Measurements from ENCODE around the gene MMP20.

MMP20 gene

DNA sequence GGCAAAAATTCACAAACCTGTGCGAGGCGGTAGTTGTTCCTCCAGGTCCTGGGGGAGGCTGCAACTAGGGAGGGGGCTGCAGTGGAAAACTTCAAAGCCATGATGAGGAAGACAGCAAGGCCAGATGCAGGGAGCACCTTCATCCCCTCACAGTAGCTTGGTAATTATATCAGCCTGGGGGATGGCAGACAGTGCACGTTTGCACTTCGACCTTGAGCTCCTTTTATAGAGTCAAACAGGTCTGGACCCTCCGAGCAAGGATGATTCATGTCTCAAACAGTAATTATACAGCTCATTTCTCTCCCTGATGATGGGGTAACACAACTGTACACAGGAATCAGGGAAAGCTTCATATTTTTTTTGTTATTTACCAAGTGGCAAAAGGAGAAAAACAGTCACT lies at the start of gene MMP20:
TSS of gene MMP20 (minus strand) at position 156 of the 400 bp plus-strand sequence. CDS start at position 143, 13 bp downstream.
- no peak within 1 kb of the TSS for H2AFZ ChIP-seq
- no peaks in the 10 kb centered on the region for H3K79me2 ChIP-seq
- TF ChIP-seq, protein P1, sequence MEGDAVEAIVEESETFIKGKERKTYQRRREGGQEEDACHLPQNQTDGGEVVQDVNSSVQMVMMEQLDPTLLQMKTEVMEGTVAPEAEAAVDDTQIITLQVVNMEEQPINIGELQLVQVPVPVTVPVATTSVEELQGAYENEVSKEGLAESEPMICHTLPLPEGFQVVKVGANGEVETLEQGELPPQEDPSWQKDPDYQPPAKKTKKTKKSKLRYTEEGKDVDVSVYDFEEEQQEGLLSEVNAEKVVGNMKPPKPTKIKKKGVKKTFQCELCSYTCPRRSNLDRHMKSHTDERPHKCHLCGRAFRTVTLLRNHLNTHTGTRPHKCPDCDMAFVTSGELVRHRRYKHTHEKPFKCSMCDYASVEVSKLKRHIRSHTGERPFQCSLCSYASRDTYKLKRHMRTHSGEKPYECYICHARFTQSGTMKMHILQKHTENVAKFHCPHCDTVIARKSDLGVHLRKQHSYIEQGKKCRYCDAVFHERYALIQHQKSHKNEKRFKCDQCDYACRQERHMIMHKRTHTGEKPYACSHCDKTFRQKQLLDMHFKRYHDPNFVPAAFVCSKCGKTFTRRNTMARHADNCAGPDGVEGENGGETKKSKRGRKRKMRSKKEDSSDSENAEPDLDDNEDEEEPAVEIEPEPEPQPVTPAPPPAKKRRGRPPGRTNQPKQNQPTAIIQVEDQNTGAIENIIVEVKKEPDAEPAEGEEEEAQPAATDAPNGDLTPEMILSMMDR (IDR thresholded peaks at IDR 0.05): no peak
- H3K4me1 ChIP-seq: no peaks in the 10 kb centered on the region
- H3K4me3 ChIP-seq (ENCODE audit: low read depth, low read length): no peak within 1 kb of the TSS
- H3K9me3 ChIP-seq (ENCODE audit: control insufficient read depth, low read length): no peaks in the 10 kb centered on the region
- H3K9ac ChIP-seq: no peak within 1 kb of the TSS
- no peak within 1 kb of the TSS for H3K27ac ChIP-seq
- no peak within 1 kb of the TSS for H3K4me2 ChIP-seq (ENCODE audit: low read length)
- no peaks in the 10 kb centered on the region for H3K27me3 ChIP-seq (ENCODE audit: control insufficient read depth, insufficient read depth, low read length)
- H3K36me3 ChIP-seq (ENCODE audit: control insufficient read depth, insufficient read depth, low read length): no peaks in the 10 kb centered on the region

GRCh38 chr11:102669664-102670063 lies 44.5 kb upstream of the MMP20 start:
- no peak overlapping the region for H3K4me2 ChIP-seq (ENCODE audit: low read length)
- H3K36me3 ChIP-seq (ENCODE audit: control insufficient read depth, insufficient read depth, low read length): no peaks in the 10 kb centered on the region
- H3K9me3 ChIP-seq (ENCODE audit: control insufficient read depth, low read length): no peaks in the 10 kb centered on the region
- no peak overlapping the region for H3K4me3 ChIP-seq (ENCODE audit: low read depth, low read length)
- H3K4me1 ChIP-seq: no peaks in the 10 kb centered on the region
- no peak overlapping the region for H3K9ac ChIP-seq
- no peak overlapping the region for H3K27ac ChIP-seq
- no peaks in the 10 kb centered on the region for H3K27me3 ChIP-seq (ENCODE audit: control insufficient read depth, insufficient read depth, low read length)
- no peak overlapping the region for H2AFZ ChIP-seq
- no peaks in the 10 kb centered on the region for H3K79me2 ChIP-seq
- TF ChIP-seq, protein P1 (IDR thresholded peaks at IDR 0.05): no peak

- H2AFZ ChIP-seq: no peak overlapping the region
- no peaks in the 10 kb centered on the region for H3K9me3 ChIP-seq (ENCODE audit: control insufficient read depth, low read length)
- TF ChIP-seq, protein P1 (IDR thresholded peaks at IDR 0.05): peak; percentile 37
- no peaks in the 10 kb centered on the region for H3K36me3 ChIP-seq (ENCODE audit: control insufficient read depth, insufficient read depth, low read length)
- no peak overlapping the region for H3K4me3 ChIP-seq (ENCODE audit: low read depth, low read length)
- H3K4me1 ChIP-seq: no peaks in the 10 kb centered on the region
- no peak overlapping the region for H3K9ac ChIP-seq
- H3K27me3 ChIP-seq (ENCODE audit: control insufficient read depth, insufficient read depth, low read length): no peaks in the 10 kb centered on the region
- H3K4me2 ChIP-seq (ENCODE audit: low read length): no peak overlapping the region
- H3K79me2 ChIP-seq: no peaks in the 10 kb centered on the region
- no peak overlapping the region for H3K27ac ChIP-seq
These were observed 41.3 kb upstream of the MMP20 start for GRCh38 chr11:102666331-102666957.

DNA sequence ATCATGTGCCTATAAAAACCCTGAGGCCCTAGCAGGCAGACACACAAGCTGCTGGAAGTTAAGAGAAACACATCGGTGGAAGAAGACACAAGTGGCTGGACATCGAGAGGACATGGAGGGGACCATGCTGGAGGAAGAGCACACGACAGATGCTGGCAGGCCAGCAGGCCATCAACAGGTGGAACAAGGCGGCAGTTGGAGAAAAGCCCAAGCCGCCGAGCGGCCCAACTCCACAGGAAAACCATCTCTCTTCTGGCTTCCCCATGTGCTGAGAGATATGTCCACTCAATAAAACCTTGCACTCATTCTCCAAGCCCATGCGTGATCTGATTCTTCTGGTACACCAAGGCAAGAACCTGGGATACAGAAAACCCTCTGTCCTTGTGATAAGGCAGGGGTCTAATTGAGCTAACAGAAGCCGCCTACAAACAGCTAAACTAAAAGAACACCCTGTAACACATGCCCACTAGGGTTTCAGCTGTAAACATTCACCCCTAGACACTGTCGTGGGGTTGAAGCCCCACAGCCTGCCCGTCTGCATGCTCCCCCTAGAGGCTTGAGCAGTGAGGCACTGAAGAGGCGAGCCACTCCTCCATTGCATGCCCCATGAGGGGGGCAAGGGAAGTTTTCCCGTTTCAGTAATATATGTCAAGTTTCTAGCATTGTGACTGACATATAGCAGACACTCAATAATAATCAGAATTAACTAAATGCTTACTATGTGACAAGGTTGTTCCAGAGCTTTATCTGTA lies 39.0 kb upstream of the MMP20 start:
- Histone ChIP-seq H3K27ac (no peak overlapping the region), H3K4me3 (ENCODE audit: low read depth, low read length) (no peak overlapping the region), H3K79me2 (no peaks in the 10 kb centered on the region), H3K36me3 (ENCODE audit: control insufficient read depth, insufficient read depth, low read length) (no peaks in the 10 kb centered on the region), H3K4me1 (no peaks in the 10 kb centered on the region), H3K4me2 (ENCODE audit: low read length) (no peak overlapping the region), H3K27me3 (ENCODE audit: control insufficient read depth, insufficient read depth, low read length) (no peaks in the 10 kb centered on the region), H3K9me3 (ENCODE audit: control insufficient read depth, low read length) (no peaks in the 10 kb centered on the region), H2AFZ (no peak overlapping the region), H3K9ac (no peak overlapping the region)
- TF ChIP-seq, protein P1 (IDR thresholded peaks at IDR 0.05): no peak
